ENCODE results near the gene INTS7.
"Not testable (repeated sequence)": the region's sequence is repeated elsewhere in the genome, so short reads cannot be mapped to it uniquely, and the experiment has no call there.

Gene INTS7

DNA sequence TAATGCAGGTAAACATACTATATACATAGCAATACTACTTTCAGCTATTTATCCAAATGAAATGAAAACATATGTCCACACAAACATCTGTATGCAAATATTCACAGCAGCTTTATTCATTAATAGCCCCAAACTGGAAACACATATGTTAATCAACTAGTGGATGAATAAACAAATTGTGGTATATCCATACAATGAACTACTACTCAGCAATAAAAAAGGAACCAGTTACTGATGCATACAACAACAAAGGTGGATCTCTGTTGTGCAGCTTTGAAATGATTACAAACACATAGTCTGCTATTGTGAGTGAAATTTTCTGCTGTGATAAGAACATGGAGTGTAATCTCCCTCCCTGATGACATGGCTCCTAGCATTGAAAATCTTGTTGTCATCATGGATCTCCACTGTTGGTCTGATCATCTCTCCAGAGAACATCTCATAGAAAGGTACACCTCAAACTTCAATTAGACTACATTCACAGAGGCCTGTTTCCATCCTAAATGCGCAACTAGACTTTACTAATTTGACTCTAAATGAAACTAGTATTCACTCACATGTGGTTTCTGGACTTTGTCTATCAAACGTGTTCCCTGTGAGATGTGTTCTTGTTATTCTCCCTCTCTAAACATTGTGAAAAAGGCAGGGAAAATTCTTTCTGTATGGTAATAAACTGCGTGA is 10.7 kb downstream of the INTS7 start:
- Histone ChIP-seq H3K9me3 (ENCODE audit: insufficient read depth, low read depth, low read length) (peaks cover 8% of the 10 kb centered on the region; the same call in 1 of the 2 replicates), H2AFZ (ENCODE audit: low read length) (no peak overlapping the region), H3K36me3 (ENCODE audit: insufficient read depth, low read length) (peaks cover 27% of the 10 kb centered on the region; the same call in 1 of the 2 replicates), H3K4me1 (ENCODE audit: insufficient read depth, low read length, poor library complexity, severe bottlenecking) (peaks cover 31% of the 10 kb centered on the region), H3K79me2 (ENCODE audit: insufficient read depth, low read length) (peaks cover 88% of the 10 kb centered on the region), H3K27me3 (ENCODE audit: insufficient read depth, low read length, poor library complexity, severe bottlenecking) (no peaks in the 10 kb centered on the region), H3K4me2 (ENCODE audit: low read depth, low read length, poor library complexity, severe bottlenecking) (no peak overlapping the region), H3K9ac (ENCODE audit: low read depth, low read length, poor library complexity, severe bottlenecking) (no peak overlapping the region), H4K20me1 (ENCODE audit: insufficient read depth, low read length, poor library complexity, severe bottlenecking) (peaks cover 33% of the 10 kb centered on the region), H3K4me3 (ENCODE audit: low read length, poor library complexity, severe bottlenecking) (no peak overlapping the region), H3F3A (ENCODE audit: low read depth) (no peaks in the 10 kb centered on the region), H3K9me2 (replicated peaks; ENCODE audit: low read depth, low read length) (no peaks in the 10 kb centered on the region)
- TF ChIP-seq EZH2phosphoT487 (IDR thresholded peaks at IDR 0.05; ENCODE audit: borderline replicate concordance): no peak
- TF ChIP-seq, protein P1, sequence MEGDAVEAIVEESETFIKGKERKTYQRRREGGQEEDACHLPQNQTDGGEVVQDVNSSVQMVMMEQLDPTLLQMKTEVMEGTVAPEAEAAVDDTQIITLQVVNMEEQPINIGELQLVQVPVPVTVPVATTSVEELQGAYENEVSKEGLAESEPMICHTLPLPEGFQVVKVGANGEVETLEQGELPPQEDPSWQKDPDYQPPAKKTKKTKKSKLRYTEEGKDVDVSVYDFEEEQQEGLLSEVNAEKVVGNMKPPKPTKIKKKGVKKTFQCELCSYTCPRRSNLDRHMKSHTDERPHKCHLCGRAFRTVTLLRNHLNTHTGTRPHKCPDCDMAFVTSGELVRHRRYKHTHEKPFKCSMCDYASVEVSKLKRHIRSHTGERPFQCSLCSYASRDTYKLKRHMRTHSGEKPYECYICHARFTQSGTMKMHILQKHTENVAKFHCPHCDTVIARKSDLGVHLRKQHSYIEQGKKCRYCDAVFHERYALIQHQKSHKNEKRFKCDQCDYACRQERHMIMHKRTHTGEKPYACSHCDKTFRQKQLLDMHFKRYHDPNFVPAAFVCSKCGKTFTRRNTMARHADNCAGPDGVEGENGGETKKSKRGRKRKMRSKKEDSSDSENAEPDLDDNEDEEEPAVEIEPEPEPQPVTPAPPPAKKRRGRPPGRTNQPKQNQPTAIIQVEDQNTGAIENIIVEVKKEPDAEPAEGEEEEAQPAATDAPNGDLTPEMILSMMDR (conservative IDR thresholded peaks at IDR 0.05; ENCODE audit: low read length): no peak

DNA sequence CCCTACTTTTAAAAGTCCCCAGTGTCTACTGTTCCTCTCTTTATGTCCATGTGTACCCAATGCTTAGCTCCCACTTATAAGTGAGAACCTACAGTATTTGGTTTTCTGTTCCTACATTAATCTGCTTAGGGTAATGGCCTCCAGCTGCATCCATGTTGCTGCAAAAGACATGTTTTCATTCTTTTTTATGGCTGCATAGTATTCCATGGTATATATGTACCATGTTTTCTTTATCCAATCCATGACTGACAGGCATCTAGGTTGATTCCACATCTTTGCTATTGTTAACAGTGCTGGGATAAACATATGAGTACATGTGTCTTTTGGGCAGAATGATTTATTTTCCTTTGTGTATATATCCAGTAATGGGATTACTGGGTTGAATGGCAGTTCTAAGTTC is 12.4 kb downstream of the INTS7 start:
- Histone ChIP-seq H4K20me1 (ENCODE audit: insufficient read depth, low read length, poor library complexity, severe bottlenecking) (peaks cover 20% of the 10 kb centered on the region), H3K79me2 (ENCODE audit: insufficient read depth, low read length) (peaks cover 75% of the 10 kb centered on the region), H3K4me1 (ENCODE audit: insufficient read depth, low read length, poor library complexity, severe bottlenecking) (peaks cover 14% of the 10 kb centered on the region), H3K36me3 (ENCODE audit: insufficient read depth, low read length) (peaks cover 32% of the 10 kb centered on the region; the same call in 1 of the 2 replicates)
- H3K4me3 ChIP-seq (ENCODE audit: low read length, poor library complexity, severe bottlenecking); H3K9me2 ChIP-seq (replicated peaks; ENCODE audit: low read depth, low read length); H3K27me3 ChIP-seq (ENCODE audit: insufficient read depth, low read length, poor library complexity, severe bottlenecking); H3K9ac ChIP-seq (ENCODE audit: low read depth, low read length, poor library complexity, severe bottlenecking); H3K4me2 ChIP-seq (ENCODE audit: low read depth, low read length, poor library complexity, severe bottlenecking); H3F3A ChIP-seq (ENCODE audit: low read depth); H2AFZ ChIP-seq (ENCODE audit: low read length); H3K9me3 ChIP-seq (ENCODE audit: insufficient read depth, low read depth, low read length): not testable (repeated sequence)

DNA sequence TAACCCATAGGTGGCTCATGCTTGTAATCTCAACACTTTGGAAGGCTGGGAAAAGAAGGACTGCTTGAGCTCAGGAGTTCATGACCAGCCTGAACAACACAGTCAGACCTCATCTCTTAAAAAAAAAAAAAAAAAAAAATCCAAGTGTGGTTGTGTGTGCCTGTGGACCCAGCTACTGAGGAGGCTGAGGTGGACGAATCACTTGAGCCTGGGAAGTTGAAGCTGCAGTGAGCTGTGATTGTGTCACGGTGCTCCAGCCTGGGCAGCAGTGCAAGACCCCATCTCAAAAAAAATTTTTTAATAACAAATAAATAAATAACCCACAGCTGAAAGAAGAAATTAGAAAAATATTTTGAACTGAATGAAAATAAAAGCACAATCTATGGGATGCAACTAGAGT is 13.8 kb downstream of the INTS7 start:
- Histone ChIP-seq H3F3A (ENCODE audit: low read depth) (no peaks in the 10 kb centered on the region), H2AFZ (ENCODE audit: low read length) (no peak overlapping the region), H3K27me3 (ENCODE audit: insufficient read depth, low read length, poor library complexity, severe bottlenecking) (no peaks in the 10 kb centered on the region), H3K4me3 (ENCODE audit: low read length, poor library complexity, severe bottlenecking) (no peak overlapping the region), H3K9me3 (ENCODE audit: insufficient read depth, low read depth, low read length) (peaks cover 8% of the 10 kb centered on the region; the same call in 1 of the 2 replicates), H3K9me2 (replicated peaks; ENCODE audit: low read depth, low read length) (no peaks in the 10 kb centered on the region), H3K4me2 (ENCODE audit: low read depth, low read length, poor library complexity, severe bottlenecking) (no peak overlapping the region), H3K79me2 (ENCODE audit: insufficient read depth, low read length) (peaks cover 62% of the 10 kb centered on the region), H3K4me1 (ENCODE audit: insufficient read depth, low read length, poor library complexity, severe bottlenecking) (peaks cover 4% of the 10 kb centered on the region), H3K9ac (ENCODE audit: low read depth, low read length, poor library complexity, severe bottlenecking) (no peak overlapping the region), H3K36me3 (ENCODE audit: insufficient read depth, low read length) (peaks cover 40% of the 10 kb centered on the region), H4K20me1 (ENCODE audit: insufficient read depth, low read length, poor library complexity, severe bottlenecking) (peaks cover 11% of the 10 kb centered on the region)
- TF ChIP-seq, protein P1 (conservative IDR thresholded peaks at IDR 0.05; ENCODE audit: low read length): no peak
- TF ChIP-seq EZH2phosphoT487 (IDR thresholded peaks at IDR 0.05; ENCODE audit: borderline replicate concordance): no peak

DNA sequence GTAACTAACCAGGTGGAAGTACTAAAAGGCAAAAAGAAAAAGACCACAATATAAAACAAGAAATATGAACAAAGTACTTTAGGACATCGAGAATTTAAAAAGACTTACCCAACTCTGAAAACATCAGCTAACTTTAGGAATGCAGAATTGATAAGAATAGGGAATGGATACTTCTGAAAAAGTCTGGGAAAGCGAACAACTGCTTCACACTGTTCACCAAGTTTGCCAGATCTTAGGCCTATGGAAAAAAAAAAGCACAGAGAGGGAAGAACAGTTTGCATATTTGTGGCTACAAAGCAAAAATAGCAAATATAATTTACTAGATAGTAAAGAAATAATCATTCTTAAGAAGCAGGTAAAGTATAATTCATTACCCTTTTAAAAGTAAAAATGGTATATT is 14.4 kb downstream of the INTS7 start:
- Histone ChIP-seq H3K9me2 (replicated peaks; ENCODE audit: low read depth, low read length) (no peaks in the 10 kb centered on the region), H3K36me3 (ENCODE audit: insufficient read depth, low read length) (peaks cover 46% of the 10 kb centered on the region), H3K9me3 (ENCODE audit: insufficient read depth, low read depth, low read length) (peaks cover 8% of the 10 kb centered on the region; the same call in 1 of the 2 replicates), H3K27me3 (ENCODE audit: insufficient read depth, low read length, poor library complexity, severe bottlenecking) (no peaks in the 10 kb centered on the region), H3K4me2 (ENCODE audit: low read depth, low read length, poor library complexity, severe bottlenecking) (no peak overlapping the region), H2AFZ (ENCODE audit: low read length) (no peak overlapping the region), H4K20me1 (ENCODE audit: insufficient read depth, low read length, poor library complexity, severe bottlenecking) (peaks cover 5% of the 10 kb centered on the region), H3K9ac (ENCODE audit: low read depth, low read length, poor library complexity, severe bottlenecking) (no peak overlapping the region), H3F3A (ENCODE audit: low read depth) (no peaks in the 10 kb centered on the region), H3K4me1 (ENCODE audit: insufficient read depth, low read length, poor library complexity, severe bottlenecking) (no peaks in the 10 kb centered on the region), H3K4me3 (ENCODE audit: low read length, poor library complexity, severe bottlenecking) (no peak overlapping the region), H3K79me2 (ENCODE audit: insufficient read depth, low read length) (peaks cover 56% of the 10 kb centered on the region)
- TF ChIP-seq, protein P1 (conservative IDR thresholded peaks at IDR 0.05; ENCODE audit: low read length): no peak
- no peak for TF ChIP-seq EZH2phosphoT487 (IDR thresholded peaks at IDR 0.05; ENCODE audit: borderline replicate concordance)
